Measurements from ENCODE around the gene SERPINI1. TPM values are rescaled to one million over a fixed set of nuclear protein-coding genes. Genes with fewer than 3 reads are reported as not detected.

Gene SERPINI1, protein sequence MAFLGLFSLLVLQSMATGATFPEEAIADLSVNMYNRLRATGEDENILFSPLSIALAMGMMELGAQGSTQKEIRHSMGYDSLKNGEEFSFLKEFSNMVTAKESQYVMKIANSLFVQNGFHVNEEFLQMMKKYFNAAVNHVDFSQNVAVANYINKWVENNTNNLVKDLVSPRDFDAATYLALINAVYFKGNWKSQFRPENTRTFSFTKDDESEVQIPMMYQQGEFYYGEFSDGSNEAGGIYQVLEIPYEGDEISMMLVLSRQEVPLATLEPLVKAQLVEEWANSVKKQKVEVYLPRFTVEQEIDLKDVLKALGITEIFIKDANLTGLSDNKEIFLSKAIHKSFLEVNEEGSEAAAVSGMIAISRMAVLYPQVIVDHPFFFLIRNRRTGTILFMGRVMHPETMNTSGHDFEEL
- 10 to 100 TPM in 1 of 2 donors, 1 to 10 TPM in 1; 2.3 to 15.3 TPM for total RNA-seq

DNA sequence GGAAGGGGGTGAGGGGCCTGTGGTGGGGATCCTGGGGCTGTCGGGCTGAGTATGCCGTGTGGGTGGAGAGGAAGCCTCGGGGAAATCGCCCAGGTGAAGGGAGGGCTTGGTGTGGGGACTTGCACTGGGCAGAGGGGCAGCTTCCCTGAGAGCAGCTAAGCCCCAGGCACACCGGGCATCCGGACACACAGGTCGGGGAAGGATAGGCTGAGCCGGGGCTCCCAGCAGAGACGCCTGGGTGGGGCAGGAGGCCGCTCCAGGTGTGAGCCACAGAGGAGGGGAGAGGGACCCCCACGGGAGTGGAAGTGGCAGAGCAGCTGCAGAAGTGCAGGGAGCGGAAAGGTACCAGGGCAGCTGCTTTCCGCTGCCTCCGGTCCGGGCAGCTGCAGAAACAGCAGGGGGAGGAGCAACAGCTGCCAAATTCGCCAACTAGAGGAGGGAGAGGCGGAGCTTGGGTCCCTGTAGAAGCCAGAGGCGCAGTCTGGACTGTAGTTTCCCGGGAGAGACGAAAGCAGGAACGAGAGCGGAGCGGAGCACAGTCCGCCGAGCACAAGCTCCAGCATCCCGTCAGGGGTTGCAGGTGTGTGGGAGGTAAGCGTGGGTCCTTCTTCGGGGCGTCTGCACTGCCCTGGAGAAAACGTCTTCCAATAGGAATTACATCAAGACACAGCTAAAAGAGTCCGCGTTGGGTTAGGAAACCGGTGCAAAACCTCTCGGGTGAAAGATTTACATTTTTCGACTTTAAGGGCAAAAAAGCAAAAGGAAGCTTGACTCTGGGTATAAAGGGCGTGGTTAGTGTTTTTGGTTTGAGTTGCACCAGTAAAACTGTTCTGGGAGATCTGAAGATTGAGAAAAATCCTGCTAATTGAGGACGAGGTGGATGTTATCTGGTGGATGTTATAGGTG lies at the start of gene SERPINI1:
Gene SERPINI1 (plus strand): TSS at position 489 of the 906 bp plus-strand sequence. CDS start 53,408 bp downstream, outside the sequence.
- H3K27ac ChIP-seq: peak within 1 kb of the TSS; percentile 77 to 82
- H3K36me3 ChIP-seq: no peaks in the 10 kb centered on the region
- peak; percentile 92 for DNase-seq (ENCODE audit: low spot score)
- no peaks in the 10 kb centered on the region for H3K4me1 ChIP-seq (replicated peaks)
- intact Hi-C loops (cut with DNase I): no loop called here
- H3K9me3 ChIP-seq: no peaks in the 10 kb centered on the region
- H3K4me3 ChIP-seq: peak within 1 kb of the TSS; percentile 54 to 66
- WGBS: 1% methylated on average over 37 of the region's 37 CpGs
- peak; percentile 76 for TF ChIP-seq POLR2A (IDR thresholded peaks at IDR 0.05)
- peak; percentile 82 for TF ChIP-seq POLR2AphosphoS5 (IDR thresholded peaks at IDR 0.05)
- TF ChIP-seq, protein P1, sequence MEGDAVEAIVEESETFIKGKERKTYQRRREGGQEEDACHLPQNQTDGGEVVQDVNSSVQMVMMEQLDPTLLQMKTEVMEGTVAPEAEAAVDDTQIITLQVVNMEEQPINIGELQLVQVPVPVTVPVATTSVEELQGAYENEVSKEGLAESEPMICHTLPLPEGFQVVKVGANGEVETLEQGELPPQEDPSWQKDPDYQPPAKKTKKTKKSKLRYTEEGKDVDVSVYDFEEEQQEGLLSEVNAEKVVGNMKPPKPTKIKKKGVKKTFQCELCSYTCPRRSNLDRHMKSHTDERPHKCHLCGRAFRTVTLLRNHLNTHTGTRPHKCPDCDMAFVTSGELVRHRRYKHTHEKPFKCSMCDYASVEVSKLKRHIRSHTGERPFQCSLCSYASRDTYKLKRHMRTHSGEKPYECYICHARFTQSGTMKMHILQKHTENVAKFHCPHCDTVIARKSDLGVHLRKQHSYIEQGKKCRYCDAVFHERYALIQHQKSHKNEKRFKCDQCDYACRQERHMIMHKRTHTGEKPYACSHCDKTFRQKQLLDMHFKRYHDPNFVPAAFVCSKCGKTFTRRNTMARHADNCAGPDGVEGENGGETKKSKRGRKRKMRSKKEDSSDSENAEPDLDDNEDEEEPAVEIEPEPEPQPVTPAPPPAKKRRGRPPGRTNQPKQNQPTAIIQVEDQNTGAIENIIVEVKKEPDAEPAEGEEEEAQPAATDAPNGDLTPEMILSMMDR (IDR thresholded peaks at IDR 0.05): peak in 2 of 4 experiments; percentile 12 to 15
- H3K27me3 ChIP-seq (replicated peaks; ENCODE audit: insufficient read depth): no peaks in the 10 kb centered on the region

DNA sequence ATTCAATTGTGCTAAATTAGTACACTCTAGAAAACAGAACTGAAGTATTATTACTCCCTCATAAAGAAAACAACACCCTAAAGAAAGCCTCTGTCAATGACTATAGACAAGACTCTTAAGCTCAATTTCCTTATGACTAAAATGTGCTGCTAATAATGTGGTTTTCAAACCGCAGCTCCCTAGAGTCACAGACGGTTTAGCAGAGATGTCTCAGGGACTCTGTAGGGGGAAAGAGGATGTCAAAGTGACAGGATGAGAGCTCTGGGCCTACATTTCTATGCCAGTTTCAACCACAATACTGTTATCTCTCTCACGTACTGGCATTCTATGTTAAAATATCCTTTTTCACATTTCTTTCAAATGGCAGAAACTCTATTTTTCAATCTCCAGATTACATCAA lies 44.2 kb upstream of the SERPINI1 start:
- intact Hi-C loops (cut with DNase I): no loop called here
- TF ChIP-seq POLR2A (IDR thresholded peaks at IDR 0.05): no peak
- no peak for TF ChIP-seq POLR2AphosphoS5 (IDR thresholded peaks at IDR 0.05)
- TF ChIP-seq, protein P1 (IDR thresholded peaks at IDR 0.05): no peak
- Histone ChIP-seq H3K9me3 (no peaks in the 10 kb centered on the region), H3K27ac (no peak overlapping the region), H3K36me3 (no peaks in the 10 kb centered on the region), H3K4me1 (replicated peaks) (no peaks in the 10 kb centered on the region), H3K4me3 (no peak overlapping the region), H3K27me3 (replicated peaks; ENCODE audit: insufficient read depth) (no peaks in the 10 kb centered on the region)
- 74% methylated on average over 3 of the region's 3 CpGs for WGBS
- DNase-seq (ENCODE audit: low spot score): no peak

DNA sequence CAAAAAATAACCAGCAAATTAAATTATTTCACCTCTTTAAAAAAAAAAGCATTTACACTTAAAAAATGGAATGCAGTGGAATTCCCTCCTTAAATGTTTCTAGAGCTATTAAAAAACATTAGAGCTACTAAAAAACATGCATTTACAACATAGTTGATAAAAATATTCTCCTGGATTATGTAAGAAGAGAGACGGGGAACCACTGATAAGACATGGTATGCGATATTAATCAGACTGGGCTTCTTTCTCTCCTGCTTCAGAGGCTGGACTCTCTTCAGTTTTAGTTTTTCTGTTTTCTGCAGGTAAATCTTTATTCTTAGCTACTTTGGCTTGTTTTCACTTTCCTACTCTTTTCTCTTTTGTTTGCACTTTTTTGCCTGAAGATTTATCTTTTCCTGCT lies 41.4 kb upstream of the SERPINI1 start:
- TF ChIP-seq POLR2AphosphoS5 (IDR thresholded peaks at IDR 0.05) (no peak), POLR2A (IDR thresholded peaks at IDR 0.05) (no peak)
- Histone ChIP-seq H3K9me3 (no peaks in the 10 kb centered on the region), H3K36me3 (no peaks in the 10 kb centered on the region), H3K4me1 (replicated peaks) (no peaks in the 10 kb centered on the region), H3K4me3 (no peak overlapping the region), H3K27me3 (replicated peaks; ENCODE audit: insufficient read depth) (no peaks in the 10 kb centered on the region), H3K27ac (no peak overlapping the region)
- intact Hi-C loops (cut with DNase I): no loop called here
- no peak for DNase-seq (ENCODE audit: low spot score)
- 95% methylated on average over 2 of the region's 2 CpGs for WGBS

DNA sequence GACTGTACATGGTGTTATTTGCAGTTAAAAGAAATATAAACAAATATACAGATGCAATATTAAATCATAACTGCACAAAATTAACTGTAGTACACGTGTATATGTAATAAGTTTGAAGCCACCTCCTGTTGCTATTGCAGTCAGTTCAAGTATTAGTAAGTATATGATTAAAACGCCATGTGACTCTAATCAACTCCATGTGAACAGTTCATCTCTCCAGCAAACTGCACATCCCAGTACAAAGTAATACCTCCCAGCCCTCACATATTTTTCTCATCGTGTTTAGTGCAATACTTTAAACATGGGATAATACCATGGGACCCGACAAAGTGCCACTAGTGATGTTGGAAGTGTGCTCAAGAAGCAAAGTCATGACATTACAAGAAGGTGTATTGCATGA lies 35.5 kb upstream of the SERPINI1 start:
- Histone ChIP-seq H3K9me3 (no peaks in the 10 kb centered on the region), H3K4me1 (replicated peaks) (no peaks in the 10 kb centered on the region), H3K4me3 (no peak overlapping the region), H3K36me3 (no peaks in the 10 kb centered on the region), H3K27ac (no peak overlapping the region), H3K27me3 (replicated peaks; ENCODE audit: insufficient read depth) (no peaks in the 10 kb centered on the region)
- DNase-seq (ENCODE audit: low spot score): no peak
- 96% methylated on average over 4 of the region's 4 CpGs for WGBS
- TF ChIP-seq POLR2AphosphoS5 (IDR thresholded peaks at IDR 0.05): no peak
- no peak for TF ChIP-seq POLR2A (IDR thresholded peaks at IDR 0.05)
- TF ChIP-seq, protein P1 (IDR thresholded peaks at IDR 0.05): no peak
- intact Hi-C loops (cut with DNase I): no loop called here

DNA sequence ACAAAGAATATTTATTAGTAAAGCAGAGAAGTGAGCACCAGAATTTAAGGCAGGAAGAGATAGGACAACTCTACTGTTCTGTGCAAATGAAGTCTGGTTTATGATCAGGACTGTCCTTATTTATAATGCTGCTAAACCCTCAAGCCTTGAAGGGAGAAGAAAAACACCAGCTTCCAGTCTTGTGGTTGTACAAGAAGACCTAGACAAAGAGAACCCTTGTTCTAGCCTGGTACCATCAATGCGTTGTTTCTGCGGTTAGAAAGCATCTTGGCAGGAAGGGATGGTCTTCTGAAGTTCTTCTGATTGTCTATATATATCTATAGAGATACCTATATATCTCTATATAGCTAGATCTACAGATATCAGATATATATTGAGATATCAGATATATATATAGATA lies 34.6 kb upstream of the SERPINI1 start:
- no peaks in the 10 kb centered on the region for H3K27me3 ChIP-seq (replicated peaks; ENCODE audit: insufficient read depth)
- no peaks in the 10 kb centered on the region for H3K36me3 ChIP-seq
- no peak overlapping the region for H3K27ac ChIP-seq
- WGBS: 98% methylated on average over 2 of the region's 2 CpGs
- H3K4me1 ChIP-seq (replicated peaks): no peaks in the 10 kb centered on the region
- intact Hi-C loops (cut with DNase I): no loop called here
- no peaks in the 10 kb centered on the region for H3K9me3 ChIP-seq
- no peak for TF ChIP-seq POLR2AphosphoS5 (IDR thresholded peaks at IDR 0.05)
- TF ChIP-seq POLR2A (IDR thresholded peaks at IDR 0.05): no peak
- TF ChIP-seq, protein P1 (IDR thresholded peaks at IDR 0.05): no peak
- no peak for DNase-seq (ENCODE audit: low spot score)
- no peak overlapping the region for H3K4me3 ChIP-seq
